Measurements from ENCODE around the gene POU2F1.

The POU2F1 gene

DNA sequence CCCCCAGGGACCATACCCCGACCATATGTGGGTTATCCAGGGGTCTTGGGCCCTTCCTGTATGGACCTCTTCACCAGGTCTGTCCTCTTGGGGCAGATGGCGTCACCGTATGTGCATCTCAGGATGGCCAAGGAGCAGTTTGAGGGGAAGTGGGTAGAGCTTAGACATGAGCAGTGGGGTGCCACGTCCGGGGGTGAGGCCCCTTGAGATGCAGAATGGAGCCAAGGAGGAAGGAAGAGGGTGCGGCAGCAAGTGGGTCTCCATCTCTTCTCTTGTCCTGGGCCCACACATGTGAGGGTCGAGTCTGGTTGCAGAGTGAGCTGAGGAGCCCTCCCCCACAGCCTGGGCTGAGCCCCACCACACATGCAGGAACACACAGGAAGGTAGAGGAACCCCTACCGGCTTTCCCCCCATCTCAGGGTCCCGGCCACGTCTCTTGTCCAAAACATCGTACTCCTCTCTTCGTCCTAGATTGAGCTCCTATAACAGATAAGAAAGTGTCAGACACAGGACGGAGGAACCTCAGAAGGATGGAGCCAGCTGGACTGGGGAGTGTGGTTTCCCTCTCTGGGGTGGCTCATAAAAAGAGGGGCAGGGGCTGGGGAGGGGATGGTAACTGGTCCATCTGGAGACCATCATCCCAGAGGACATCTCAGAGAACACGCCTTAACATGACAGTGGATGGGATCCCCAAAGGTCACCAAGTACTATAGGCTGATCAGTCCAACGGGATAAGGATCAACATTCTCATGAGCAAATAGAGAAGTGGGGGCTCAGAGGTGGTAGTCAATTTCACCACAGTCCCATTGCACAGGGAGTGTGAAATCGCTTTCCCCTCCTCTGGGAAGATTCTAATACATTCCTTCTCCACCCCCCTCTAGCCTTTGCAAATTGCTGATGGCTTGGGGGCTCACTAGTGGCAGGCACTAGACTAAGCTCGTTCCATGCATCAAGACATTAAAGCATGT, 217.8 kb downstream of the POU2F1 start:
- in situ Hi-C loops (cut with HindIII; ENCODE audit: low sequenced_read_pairs): no loop called here
- TF ChIP-seq CTCF (IDR thresholded peaks at IDR 0.05; ENCODE audit: low read depth, low read length, missing control alignments): no peak

GRCh38 chr1:167439301-167439988, 218.8 kb downstream of the POU2F1 start:
- peak overlapping the region; percentile 40 for H3K4me3 ChIP-seq (ENCODE audit: low read depth, low read length)
- peak; percentile 39 for TF ChIP-seq CTCF (IDR thresholded peaks at IDR 0.05; ENCODE audit: low read depth, low read length, missing control alignments)
- no peak for DNase-seq (ENCODE audit: low read depth)
- in situ Hi-C loops (cut with HindIII; ENCODE audit: low sequenced_read_pairs): no loop called here

More for the DNA sequence above, 217.8 kb downstream of the POU2F1 start:
- no peak for DNase-seq (ENCODE audit: low read depth)
- H3K4me3 ChIP-seq (ENCODE audit: low read depth, low read length): no peak overlapping the region

DNA sequence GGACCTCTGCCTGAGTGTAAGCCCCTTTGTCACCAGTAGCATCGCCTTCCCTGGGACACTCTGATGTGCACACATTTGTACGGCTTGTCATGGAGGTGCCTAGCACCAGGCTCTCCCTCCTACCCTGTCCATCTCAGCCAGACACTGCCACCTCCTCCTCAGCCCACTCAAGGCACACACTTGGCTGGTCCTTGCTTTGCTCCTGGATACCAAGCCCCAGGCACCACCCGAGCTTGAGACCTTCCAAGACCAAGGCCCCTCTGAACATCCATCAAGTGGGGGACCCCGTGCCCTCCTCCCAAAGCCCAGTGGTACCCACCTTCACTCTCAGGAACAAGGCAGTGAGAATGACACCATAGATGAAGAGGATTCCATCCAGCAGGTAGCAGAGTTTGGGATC, 219.7 kb downstream of the POU2F1 start:
- no peak for TF ChIP-seq CTCF (IDR thresholded peaks at IDR 0.05; ENCODE audit: low read depth, low read length, missing control alignments)
- H3K4me3 ChIP-seq (ENCODE audit: low read depth, low read length): no peak overlapping the region
- in situ Hi-C loops (cut with HindIII; ENCODE audit: low sequenced_read_pairs): no loop called here
- no peak for DNase-seq (ENCODE audit: low read depth)

DNA sequence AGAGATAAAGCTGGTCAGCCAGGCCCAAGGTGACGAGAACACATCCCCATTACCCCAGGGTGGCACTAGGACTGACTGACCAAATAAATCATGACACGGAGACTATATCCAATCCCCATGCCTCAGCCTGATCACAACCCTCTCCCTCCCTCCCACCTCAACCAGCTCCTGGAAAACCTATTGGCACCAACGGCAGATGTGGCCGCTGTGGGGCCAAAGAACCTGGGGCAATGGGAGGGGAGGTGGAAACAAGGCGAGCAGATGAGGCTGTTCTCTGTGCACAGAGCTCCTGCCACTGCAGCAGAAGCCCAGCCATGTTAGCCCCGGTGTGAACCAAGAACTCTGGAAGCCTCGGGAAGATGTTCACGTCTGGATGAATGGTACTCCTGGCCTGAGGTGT, 220.1 kb downstream of the POU2F1 start:
- in situ Hi-C loops (cut with HindIII; ENCODE audit: low sequenced_read_pairs): no loop called here
- no peak for DNase-seq (ENCODE audit: low read depth)
- H3K4me3 ChIP-seq (ENCODE audit: low read depth, low read length): no peak overlapping the region
- no peak for TF ChIP-seq CTCF (IDR thresholded peaks at IDR 0.05; ENCODE audit: low read depth, low read length, missing control alignments)

- in situ Hi-C loops (cut with HindIII; ENCODE audit: low sequenced_read_pairs): no loop called here
- TF ChIP-seq CTCF (IDR thresholded peaks at IDR 0.05; ENCODE audit: low read depth, low read length, missing control alignments): no peak
- no peak for DNase-seq (ENCODE audit: low read depth)
- no peak overlapping the region for H3K4me3 ChIP-seq (ENCODE audit: low read depth, low read length)
Observed at GRCh38 chr1:167441222-167441621, 220.5 kb downstream of the POU2F1 start.

GRCh38 chr1:167442142-167442848, 221.6 kb downstream of the POU2F1 start:
- TF ChIP-seq CTCF (IDR thresholded peaks at IDR 0.05; ENCODE audit: low read depth, low read length, missing control alignments): peak; percentile 89
- no peak overlapping the region for H3K4me3 ChIP-seq (ENCODE audit: low read depth, low read length)
- peak; percentile 40 for DNase-seq (ENCODE audit: low read depth)
- in situ Hi-C loops (cut with HindIII; ENCODE audit: low sequenced_read_pairs): no loop called here

Measured in astrocyte of the cerebellum (primary cell).